Keratinocyte (primary cell): ENCODE measurements around the gene EPHB1. TPM values are rescaled to one million over a fixed set of nuclear protein-coding genes. Genes with fewer than 3 reads are reported as not detected.

ENCODE experiments used
- DNase-seq: peaks from one replicate; pipeline ENCODE4 v3.0.0-alpha.2; 2011; ENCODE audit warnings: low read depth, missing footprints, low spot score
- FAIRE-seq: peaks from 2 replicates; lab custom pipeline; 2011; peaks lifted over from hg19 to GRCh38; lab: Jason Lieb, UNC
- H2AFZ ChIP-seq: 2 replicates; pipeline ENCODE4 v1.6.0; 2012; ENCODE audit warnings: low read length, control low read depth, inconsistent platforms; ENCODE audit not compliant: control insufficient read depth
- H3K27ac ChIP-seq: 2 replicates; pipeline ENCODE4 v1.5.1; 2011; ENCODE audit warnings: low read length; ENCODE audit not compliant: control insufficient read depth, insufficient read depth
- H3K27me3 ChIP-seq: 3 replicates; pipeline ENCODE4 v1.6.0; 2011; ENCODE audit warnings: low read length; ENCODE audit not compliant: control insufficient read depth, insufficient read depth; ENCODE audit errors: extremely low read depth
- H3K36me3 ChIP-seq, 2 experiments: 2 replicates in 1 of 2; 3 replicates in 1 of 2; pipeline ENCODE4 v1.5.1; 2011; ENCODE audit warnings: low read length in 2 of 2, mild to moderate bottlenecking in 1 of 2; ENCODE audit not compliant: control insufficient read depth in 2 of 2, insufficient read depth in 2 of 2; ENCODE audit errors: extremely low read depth in 1 of 2
- H3K4me1 ChIP-seq: 3 replicates; pipeline ENCODE4 v1.5.1; 2011; ENCODE audit warnings: low read length; ENCODE audit not compliant: control insufficient read depth, insufficient read depth; ENCODE audit errors: extremely low read depth
- H3K4me2 ChIP-seq: 3 replicates; pipeline ENCODE4 v1.6.0; 2011; ENCODE audit warnings: low read depth, low read length; ENCODE audit not compliant: control insufficient read depth, insufficient read depth; ENCODE audit errors: extremely low read depth
- H3K4me3 ChIP-seq, 3 experiments: fragments of 200-600 bp in 1 of 3; sonication (generic) in 1 of 3; 2 replicates in 2 of 3; 3 replicates in 1 of 3; pipeline ENCODE4 v1.5.1; 2011 to 2016; ENCODE audit warnings: low read length in 3 of 3, mild to moderate bottlenecking in 3 of 3, control low read depth in 2 of 3, inconsistent platforms in 1 of 3, low read depth in 1 of 3, mixed read lengths in 1 of 3, mixed run types in 1 of 3, moderate library complexity in 1 of 3; ENCODE audit not compliant: control insufficient read depth in 2 of 3, insufficient read depth in 2 of 3; ENCODE audit errors: extremely low read depth in 1 of 3
- H3K79me2 ChIP-seq: 2 replicates; pipeline ENCODE4 v1.6.0; 2012; ENCODE audit warnings: low read length; ENCODE audit not compliant: control insufficient read depth, insufficient read depth
- H3K9ac ChIP-seq: 3 replicates; pipeline ENCODE4 v1.6.0; 2011; ENCODE audit warnings: low read length; ENCODE audit not compliant: control insufficient read depth, insufficient read depth; ENCODE audit errors: extremely low read depth
- H3K9me1 ChIP-seq: 3 replicates; pipeline ENCODE4 v1.6.0; 2011; ENCODE audit warnings: low read length; ENCODE audit not compliant: control insufficient read depth, insufficient read depth; ENCODE audit errors: extremely low read depth
- H3K9me3 ChIP-seq: 2 replicates; pipeline ENCODE4 v1.5.1; 2012; ENCODE audit warnings: low read depth, low read length; ENCODE audit not compliant: control insufficient read depth
- H4K20me1 ChIP-seq: 3 replicates; pipeline ENCODE4 v1.6.0; 2011; ENCODE audit warnings: low read length; ENCODE audit not compliant: control insufficient read depth, insufficient read depth; ENCODE audit errors: extremely low read depth
- CTCF ChIP-seq, 3 experiments: IDR thresholded peaks in 1 of 3; conservative IDR thresholded peaks in 1 of 3; optimal IDR thresholded peaks in 1 of 3; 2 replicates in 2 of 3; 3 replicates in 1 of 3; pipeline versions ENCODE3 to v1.5.1; 2011; ENCODE audit warnings: low read length in 3 of 3, mild to moderate bottlenecking in 3 of 3, moderate library complexity in 2 of 3, control low read depth in 1 of 3, inconsistent platforms in 1 of 3; ENCODE audit not compliant: insufficient read depth in 2 of 3; ENCODE audit errors: extremely low read depth in 1 of 3
- EZH2 ChIP-seq: IDR thresholded peaks from one replicate; pipeline ENCODE4 v1.6.1; 2012; ENCODE audit warnings: inconsistent platforms, mild to moderate bottlenecking, low read length, moderate library complexity
- dilution Hi-C: fragments of 300-500 bp; cut with MboI; formaldehyde crosslinking; loops from one replicate; pipeline ENCODE4 v1.7.0; 2020; ENCODE audit warnings: low sequenced_read_pairs; ENCODE audit not compliant: extremely low pct_ligation_motif_present
- polyA plus RNA-seq, 5 experiments: library from polyadenylated mRNA; depleted of rRNA in 3 of 5; stranded (reverse) in 3 of 5; stranded (forward) in 1 of 5; unstranded in 1 of 5; fragments of >200 nt; gene quantifications; 1 replicate in 1 of 5; 2 replicates in 3 of 5; 3 replicates in 1 of 5; pipeline versions ENCODE4 v1.2.1 to v1.2.3, GENCODE V29; 2011 to 2012; ENCODE audit warnings: missing spikeins in 2 of 5, low read depth in 1 of 5, low replicate concordance in 1 of 5

EPHB1 gene
- polyA plus RNA-seq, 1 donor (not counting 4 experiments of a cell fraction or from before 2014, with no cell fraction given), result 0.01 TPM

- Histone ChIP-seq H3K27me3 (no peaks in the 10 kb centered on the region), H3K36me3 (no peaks in the 10 kb centered on the region), H3K4me3 (no peak overlapping the region), H3K4me1 (no peaks in the 10 kb centered on the region), H3K9me1 (no peaks in the 10 kb centered on the region), H3K4me2 (no peak overlapping the region), H3K9me3 (no peaks in the 10 kb centered on the region), H3K9ac (no peak overlapping the region), H4K20me1 (no peaks in the 10 kb centered on the region), H3K79me2 (no peaks in the 10 kb centered on the region), H2AFZ (no peak overlapping the region), H3K27ac (no peak overlapping the region)
- FAIRE-seq (no peak), DNase-seq (no peak)
- TF ChIP-seq EZH2 (no peak), CTCF (optimal IDR thresholded peaks at IDR 0.05 in 1 of 3, IDR thresholded peaks at IDR 0.05 in 1 of 3, conservative IDR thresholded peaks at IDR 0.05 in 1 of 3; ENCODE audit: extremely low read depth in 1 of 3, insufficient read depth in 2 of 3, low read length in 3 of 3) (no peak)
- dilution Hi-C loops, result no loop called here
Measured at GRCh38 chr3:134972836-134973455, 177.9 kb downstream of the EPHB1 start.

- no peak for DNase-seq
- TF ChIP-seq EZH2 (no peak), CTCF (optimal IDR thresholded peaks at IDR 0.05 in 1 of 3, IDR thresholded peaks at IDR 0.05 in 1 of 3, conservative IDR thresholded peaks at IDR 0.05 in 1 of 3; ENCODE audit: extremely low read depth in 1 of 3, insufficient read depth in 2 of 3, low read length in 3 of 3) (no peak)
- Histone ChIP-seq H3K79me2 (no peaks in the 10 kb centered on the region), H3K4me2 (no peak overlapping the region), H3K4me3 (no peak overlapping the region), H3K9me3 (no peaks in the 10 kb centered on the region), H3K9ac (no peak overlapping the region), H3K27me3 (no peaks in the 10 kb centered on the region), H3K9me1 (no peaks in the 10 kb centered on the region), H3K4me1 (no peaks in the 10 kb centered on the region), H2AFZ (no peak overlapping the region), H4K20me1 (no peaks in the 10 kb centered on the region), H3K36me3 (no peaks in the 10 kb centered on the region), H3K27ac (no peak overlapping the region)
- dilution Hi-C loops, result no loop called here
- no peak for FAIRE-seq
Measured at GRCh38 chr3:134974624-134975023, 179.6 kb downstream of the EPHB1 start.
